ENCODE measurements around the gene DEFB132. TPM values are rescaled to one million over a fixed set of nuclear protein-coding genes. Genes with fewer than 3 reads are reported as not detected.
A peak's percentile ranks its signal among the peaks of the same experiment; 100 is the strongest.

Gene DEFB132
- total and polyA plus RNA-seq, 2 donors (not counting 1 experiment from before 2014, with no cell fraction given), result not detected

DNA sequence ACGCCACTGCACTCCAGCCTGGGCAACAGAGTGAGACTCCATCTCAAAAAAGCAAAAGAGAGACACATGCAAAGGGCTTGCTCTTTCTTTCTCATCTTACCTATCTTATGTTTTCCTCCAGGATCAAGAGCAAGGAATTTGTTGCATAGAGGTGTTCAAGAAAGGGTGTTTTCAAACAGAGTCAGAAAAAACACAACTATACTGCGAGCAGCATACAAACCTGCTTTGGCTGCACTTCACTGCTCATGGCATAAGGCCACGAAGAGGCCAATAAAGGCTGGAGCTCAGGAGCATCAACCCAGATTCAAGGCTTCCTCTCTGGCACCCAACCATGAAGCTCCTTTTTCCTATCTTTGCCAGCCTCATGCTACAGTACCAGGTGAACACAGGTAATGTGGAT, 30.6 kb upstream of the DEFB132 start, which contains the start of gene DEFB129:
TSS of gene DEFB129 (plus strand) at position 301 of the 400 bp plus-strand sequence. CDS start at position 332, 31 bp downstream.
- H3K27me3 Mint-ChIP-seq, result peaks cover 9% of the 10 kb centered on the region
- CTCF ChIA-PET, result interaction anchor here (0.8 to 1.8 kb wide), 6 partner anchors 10 to 103 kb away, joined by 3 to 5 read pairs (median 3); no protein-coding TSS in a partner anchor
- H3K27ac Mint-ChIP-seq, result peak within 1 kb of the TSS; percentile 91
- Histone ChIP-seq H3K36me3 (replicated peaks in 1 of 2; ENCODE audit: control extremely low read depth in 1 of 2, control insufficient read depth in 1 of 2, extremely low read depth in 1 of 2, insufficient read depth in 2 of 2, low read length in 1 of 2) (no peaks in the 10 kb centered on the region), H3K27me3 (replicated peaks in 1 of 4; ENCODE audit: control extremely low read depth in 1 of 4, control insufficient read depth in 3 of 4, insufficient read depth in 4 of 4, low read length in 3 of 4) (peaks cover 0 to 6% (median 0%) of the 10 kb centered on the region in 4 experiments), H3K9ac (ENCODE audit: low read length) (no peak within 1 kb of the TSS), H3K4me1 (ENCODE audit: control insufficient read depth in 2 of 2, insufficient read depth in 2 of 2, low read length in 2 of 2) (peaks cover 14 to 17% of the 10 kb centered on the region in 2 donors), H3K4me2 (replicated peaks; ENCODE audit: low read depth, low read length, poor library complexity, severe bottlenecking) (peak within 1 kb of the TSS; percentile 12), H4K20me1 (ENCODE audit: control insufficient read depth, insufficient read depth, low read length, poor library complexity, severe bottlenecking) (no peaks in the 10 kb centered on the region), H2AFZ (ENCODE audit: insufficient read depth, low read depth, low read length, poor library complexity, severe bottlenecking) (peak within 1 kb of the TSS; percentile 59), H3K27ac (ENCODE audit: low read length in 2 of 2) (peak within 1 kb of the TSS; percentile 52 to 78), H3K9me3 (ENCODE audit: control extremely low read depth in 1 of 3, control insufficient read depth in 2 of 3, insufficient read depth in 1 of 3, low read length in 2 of 3) (peaks cover 0 to 4% (median 0%) of the 10 kb centered on the region in 3 donors), H3K4me3 (ENCODE audit: control extremely low read depth in 1 of 5, extremely low read depth in 1 of 5, insufficient read depth in 1 of 5, low read depth in 2 of 5, low read length in 4 of 5) (no peak within 1 kb of the TSS), H3K79me2 (ENCODE audit: control insufficient read depth, insufficient read depth, low read length) (no peaks in the 10 kb centered on the region)
- intact Hi-C loops (cut with micrococcal nuclease), result no loop called here
- TF ChIP-seq EZH2 (IDR thresholded peaks at IDR 0.05; ENCODE audit: borderline replicate concordance, insufficient read depth, low read depth, low read length, poor library complexity, severe bottlenecking), result no peak
- TF ChIP-seq, protein P1, sequence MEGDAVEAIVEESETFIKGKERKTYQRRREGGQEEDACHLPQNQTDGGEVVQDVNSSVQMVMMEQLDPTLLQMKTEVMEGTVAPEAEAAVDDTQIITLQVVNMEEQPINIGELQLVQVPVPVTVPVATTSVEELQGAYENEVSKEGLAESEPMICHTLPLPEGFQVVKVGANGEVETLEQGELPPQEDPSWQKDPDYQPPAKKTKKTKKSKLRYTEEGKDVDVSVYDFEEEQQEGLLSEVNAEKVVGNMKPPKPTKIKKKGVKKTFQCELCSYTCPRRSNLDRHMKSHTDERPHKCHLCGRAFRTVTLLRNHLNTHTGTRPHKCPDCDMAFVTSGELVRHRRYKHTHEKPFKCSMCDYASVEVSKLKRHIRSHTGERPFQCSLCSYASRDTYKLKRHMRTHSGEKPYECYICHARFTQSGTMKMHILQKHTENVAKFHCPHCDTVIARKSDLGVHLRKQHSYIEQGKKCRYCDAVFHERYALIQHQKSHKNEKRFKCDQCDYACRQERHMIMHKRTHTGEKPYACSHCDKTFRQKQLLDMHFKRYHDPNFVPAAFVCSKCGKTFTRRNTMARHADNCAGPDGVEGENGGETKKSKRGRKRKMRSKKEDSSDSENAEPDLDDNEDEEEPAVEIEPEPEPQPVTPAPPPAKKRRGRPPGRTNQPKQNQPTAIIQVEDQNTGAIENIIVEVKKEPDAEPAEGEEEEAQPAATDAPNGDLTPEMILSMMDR (IDR thresholded peaks at IDR 0.05), result no peak
- peaks cover 26% of the 10 kb centered on the region for H3K4me1 Mint-ChIP-seq
- no peak for ATAC-seq (ENCODE audit: low read depth)
- 100% methylated on average over 1 of the region's 3 CpGs for WGBS (ENCODE audit: insufficient coverage)
- no peak within 1 kb of the TSS for H3K4me3 Mint-ChIP-seq
- no peaks in the 10 kb centered on the region for H3K9me3 Mint-ChIP-seq (ENCODE audit: insufficient read depth)
- POLR2A ChIA-PET, result no interaction called here
- DNase-seq, result no peak

DNA sequence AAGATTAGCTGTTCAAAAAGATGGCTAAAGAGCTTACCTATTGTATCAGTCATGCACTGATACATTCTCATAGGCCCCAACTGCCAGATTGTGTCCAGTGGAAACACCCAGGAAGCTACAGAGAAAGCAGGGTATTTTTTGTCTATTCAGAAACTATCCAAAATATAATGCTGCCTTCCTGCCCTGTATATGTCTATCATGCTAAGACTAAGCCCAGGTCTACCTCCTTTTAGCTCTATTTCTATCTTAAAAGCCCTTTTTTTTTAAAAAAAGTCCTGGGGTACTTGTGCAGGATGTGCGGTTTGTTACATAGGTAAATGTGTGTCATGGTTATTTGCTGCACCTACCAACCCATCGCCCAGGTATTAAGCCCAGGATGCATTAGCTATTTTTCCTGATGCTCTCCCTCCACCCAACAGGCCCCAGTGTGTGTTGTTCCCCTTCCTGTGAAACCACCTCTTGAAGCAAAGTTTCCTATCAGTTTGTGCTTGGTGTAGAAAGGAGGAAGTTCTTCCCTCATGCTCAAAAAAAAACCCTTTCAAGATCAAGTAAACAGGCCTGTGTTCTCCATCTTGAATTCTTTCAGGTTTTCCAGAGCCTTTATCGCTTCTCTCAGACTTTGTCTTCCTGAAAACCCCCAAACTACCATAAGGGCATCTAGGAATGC, 30.0 kb upstream of the DEFB132 start:
- Histone ChIP-seq H3K9me3 (ENCODE audit: control extremely low read depth in 1 of 3, control insufficient read depth in 2 of 3, insufficient read depth in 1 of 3, low read length in 2 of 3) (peaks cover 0 to 4% (median 0%) of the 10 kb centered on the region in 3 donors), H4K20me1 (ENCODE audit: control insufficient read depth, insufficient read depth, low read length, poor library complexity, severe bottlenecking) (no peaks in the 10 kb centered on the region), H3K36me3 (replicated peaks in 1 of 2; ENCODE audit: control extremely low read depth in 1 of 2, control insufficient read depth in 1 of 2, extremely low read depth in 1 of 2, insufficient read depth in 2 of 2, low read length in 1 of 2) (no peaks in the 10 kb centered on the region), H3K27ac (ENCODE audit: low read length in 2 of 2) (peak overlapping the region; percentile 52 to 78), H2AFZ (ENCODE audit: insufficient read depth, low read depth, low read length, poor library complexity, severe bottlenecking) (peak overlapping the region; percentile 59), H3K9ac (ENCODE audit: low read length) (no peak overlapping the region), H3K4me1 (ENCODE audit: control insufficient read depth in 2 of 2, insufficient read depth in 2 of 2, low read length in 2 of 2) (peaks cover 14 to 17% of the 10 kb centered on the region in 2 donors), H3K79me2 (ENCODE audit: control insufficient read depth, insufficient read depth, low read length) (no peaks in the 10 kb centered on the region), H3K27me3 (replicated peaks in 1 of 4; ENCODE audit: control extremely low read depth in 1 of 4, control insufficient read depth in 3 of 4, insufficient read depth in 4 of 4, low read length in 3 of 4) (peaks cover 0 to 6% (median 0%) of the 10 kb centered on the region in 4 experiments), H3K4me3 (ENCODE audit: control extremely low read depth in 1 of 5, extremely low read depth in 1 of 5, insufficient read depth in 1 of 5, low read depth in 2 of 5, low read length in 4 of 5) (no peak overlapping the region), H3K4me2 (replicated peaks; ENCODE audit: low read depth, low read length, poor library complexity, severe bottlenecking) (peak overlapping the region; percentile 12)
- intact Hi-C loops (cut with micrococcal nuclease), result no loop called here
- ATAC-seq (ENCODE audit: low read depth) (no peak), DNase-seq (peak; percentile 49)
- no peak for TF ChIP-seq EZH2 (IDR thresholded peaks at IDR 0.05; ENCODE audit: borderline replicate concordance, insufficient read depth, low read depth, low read length, poor library complexity, severe bottlenecking)
- TF ChIP-seq, protein P1 (IDR thresholded peaks at IDR 0.05), result no peak
- peaks cover 7% of the 10 kb centered on the region for H3K27me3 Mint-ChIP-seq
- H3K9me3 Mint-ChIP-seq (ENCODE audit: insufficient read depth), result no peaks in the 10 kb centered on the region
- ChIA-PET CTCF (interaction anchor here (0.8 to 1.8 kb wide), 5 partner anchors 10 to 103 kb away, joined by 3 to 5 read pairs (median 3); no protein-coding TSS in a partner anchor), POLR2A (no interaction called here)
- H3K4me3 Mint-ChIP-seq, result no peak overlapping the region
- H3K27ac Mint-ChIP-seq, result peak overlapping the region; percentile 91
- no CpG with 5 or more reads among the region's 3 CpGs for WGBS (ENCODE audit: insufficient coverage)
- peaks cover 26% of the 10 kb centered on the region for H3K4me1 Mint-ChIP-seq
